HCT116 (cell line): ENCODE measurements around the gene STIM1. TPM values are rescaled to one million over a fixed set of nuclear protein-coding genes. Genes with fewer than 3 reads are reported as not detected.

Experiments
- ATAC-seq: fragments of 200-7000 bp; cut with Tn5 transposase; 2 replicates; pipeline ENCODE4 v1.9.1; 2020; ENCODE audit warnings: mild to moderate bottlenecking, moderate library complexity
- BruUV-seq: library from RNA; stranded (reverse); fragments of 400-500 nt; replicated peaks from 2 replicates; lab custom pipeline; 2021; lab: Mats Ljungman, UMichigan
- CTCF ChIA-PET: fragments of 300-600 bp; sonication (Branson Sonifier 250); formaldehyde crosslinking; loops from one replicate; lab custom pipeline; 2021; ENCODE audit warnings: antibody characterized with exemption; lab: Charles Lee
- POLR2A ChIA-PET: fragments of 300-600, 350-600 bp; sonication (Branson Sonifier 250); formaldehyde crosslinking; loops from one replicate; lab custom pipeline; 2021; ENCODE audit warnings: antibody characterized with exemption; lab: Charles Lee
- RAD21 ChIA-PET, 2 experiments: fragments of 300-600 bp; sonication (Branson Sonifier 250); formaldehyde crosslinking; loops; one replicate each; lab custom pipeline; 2023; ENCODE audit warnings: low total read pairs in 2 of 2; ENCODE audit not compliant: uncharacterized antibody in 2 of 2, unreplicated experiment in 2 of 2, low non-redundant PET in 1 of 2; lab: Charles Lee
- DNase-seq: peaks from one replicate; pipeline ENCODE4 v3.0.0-alpha.2; 2010; ENCODE audit warnings: low read depth, low spot score
- H2AFZ ChIP-seq: fragments of 200-600 bp; shearing (Covaris generic), sonication (generic); 2 replicates; pipeline ENCODE4 v1.6.1; 2017; ENCODE audit warnings: low read depth, mixed run types, mixed read lengths, antibody characterized with exemption, low read length; ENCODE audit not compliant: poor library complexity, severe bottlenecking
- H3K27ac ChIP-seq: 2 replicates; pipeline ENCODE4 v1.5.1; 2012; ENCODE audit warnings: low read depth, low read length
- H3K27me3 ChIP-seq: fragments of 200-600 bp; sonication (generic); 2 replicates; pipeline ENCODE4 v1.6.1; 2016; ENCODE audit warnings: mixed run types, low read length, mixed read lengths; ENCODE audit not compliant: insufficient read depth
- H3K36me3 ChIP-seq, 2 experiments: fragments of 200-500 bp in 1 of 2; fragments of 200-600 bp in 1 of 2; sonication (Bioruptor generic) in 1 of 2; sonication (generic) in 1 of 2; 2 replicates each; pipeline versions ENCODE4 v1.5.1 to v1.6.1; 2014 to 2016; ENCODE audit warnings: low read length in 2 of 2, inconsistent platforms in 1 of 2, mixed read lengths in 1 of 2, mixed run types in 1 of 2; ENCODE audit not compliant: insufficient read depth in 2 of 2, control insufficient read depth in 1 of 2
- H3K4me1 ChIP-seq, 2 experiments: fragments of 200-600 bp in 1 of 2; sonication (generic) in 1 of 2; 2 replicates each; pipeline versions ENCODE4 v1.5.1 to v1.6.1; 2012 to 2017; ENCODE audit warnings: low read length in 2 of 2, inconsistent platforms in 1 of 2, mild to moderate bottlenecking in 1 of 2, mixed read lengths in 1 of 2, mixed run types in 1 of 2, moderate library complexity in 1 of 2; ENCODE audit not compliant: insufficient read depth in 2 of 2, control insufficient read depth in 1 of 2
- H3K4me2 ChIP-seq: fragments of 200-600 bp; sonication (generic); 2 replicates; pipeline ENCODE4 v1.6.1; 2017; ENCODE audit warnings: mixed run types, low read length, mixed read lengths
- H3K4me3 ChIP-seq, 2 experiments: fragments of 200-600 bp in 1 of 2; sonication (generic) in 1 of 2; replicated peaks in 1 of 2; 2 replicates each; pipeline ENCODE4 v1.5.1; 2011 to 2016; ENCODE audit warnings: low read length in 2 of 2, control low read depth in 1 of 2, low read depth in 1 of 2, mild to moderate bottlenecking in 1 of 2, mixed read lengths in 1 of 2, mixed run types in 1 of 2
- H3K79me2 ChIP-seq: fragments of 200-600 bp; sonication (generic); 2 replicates; pipeline ENCODE4 v1.6.1; 2017; ENCODE audit warnings: mild to moderate bottlenecking, mixed run types, low read length, moderate library complexity, mixed read lengths; ENCODE audit not compliant: insufficient read depth
- H3K9ac ChIP-seq: fragments of 200-600 bp; sonication (generic); 2 replicates; pipeline ENCODE4 v1.6.1; 2016; ENCODE audit warnings: low read length, mixed read lengths
- H3K9me2 ChIP-seq: fragments of 200-600 bp; sonication (generic), shearing (Covaris generic); 2 replicates; pipeline ENCODE4 v1.6.1; 2017; ENCODE audit warnings: mixed run types, mild to moderate bottlenecking, moderate library complexity; ENCODE audit not compliant: insufficient read depth
- H3K9me3 ChIP-seq, 2 experiments: fragments of 200-500 bp in 1 of 2; fragments of 200-600 bp in 1 of 2; sonication (Bioruptor generic) in 1 of 2; sonication (generic) in 1 of 2; 2 replicates each; pipeline ENCODE4 v1.6.1; 2014 to 2017; ENCODE audit warnings: low read length in 2 of 2, mixed read lengths in 2 of 2, inconsistent platforms in 1 of 2, low read depth in 1 of 2, mild to moderate bottlenecking in 1 of 2, mixed run types in 1 of 2, moderate library complexity in 1 of 2; ENCODE audit not compliant: control insufficient read depth in 1 of 2, insufficient read depth in 1 of 2
- H4K20me1 ChIP-seq: fragments of 200-600 bp; sonication (generic), shearing (Covaris generic); 2 replicates; pipeline ENCODE4 v1.6.1; 2017; ENCODE audit warnings: mixed run types, mild to moderate bottlenecking, moderate library complexity; ENCODE audit not compliant: insufficient read depth
- ELF1 ChIP-seq: IDR thresholded peaks from 2 replicates; pipeline ENCODE4 v1.6.1; 2012; ENCODE audit warnings: low read depth, borderline replicate concordance
- EZH2phosphoT487 ChIP-seq: fragments of 200-600 bp; IDR thresholded peaks from 2 replicates; pipeline ENCODE4 v1.6.1; 2018; ENCODE audit warnings: antibody characterized with exemption, borderline replicate concordance
- SP1 ChIP-seq: IDR thresholded peaks from 2 replicates; pipeline ENCODE4 v1.6.1; 2012; ENCODE audit warnings: low read depth
- intact Hi-C: fragments of 100-400 bp; cut with micrococcal nuclease; formaldehyde crosslinking; loops from 2 replicates; pipeline ENCODE4 v1.10.0; 2022
- total RNA-seq: library from RNA; stranded (reverse); gene quantifications from one replicate; pipeline ENCODE4 v1.2.1, GENCODE V29; 2021; ENCODE audit not compliant: unreplicated experiment
- TF ChIP-seq, protein P1 (sequence below): IDR thresholded peaks from 2 replicates; pipeline ENCODE4 v1.6.1; 2012; ENCODE audit warnings: low read depth
- TF ChIP-seq, protein P2 (sequence below), 3 experiments: fragments of 200-600 bp in 1 of 3; sonication (generic) in 1 of 3; IDR thresholded peaks in 2 of 3; conservative IDR thresholded peaks in 1 of 3; 2 replicates each; pipeline ENCODE4 v1.5.1; 2012 to 2017; ENCODE audit warnings: low read depth in 2 of 3, low read length in 2 of 3, antibody characterized with exemption in 1 of 3, borderline replicate concordance in 1 of 3, control low read depth in 1 of 3, mild to moderate bottlenecking in 1 of 3, mixed read lengths in 1 of 3, mixed run types in 1 of 3, moderate library complexity in 1 of 3; ENCODE audit not compliant: insufficient read depth in 1 of 3

The STIM1 gene
- total RNA-seq, 1 experiment from 2014 or later, result 22.3 TPM

GRCh38 chr11:3922056-3922455 lies 66.6 kb downstream of the STIM1 start:
- H3K27me3 ChIP-seq, result no peaks in the 10 kb centered on the region
- ChIA-PET POLR2A (no interaction called here), CTCF (no interaction called here), RAD21 (no interaction called here)
- H3K27ac ChIP-seq, result no peak overlapping the region
- no peaks in the 10 kb centered on the region for H3K36me3 ChIP-seq
- no peak for DNase-seq
- H3K9ac ChIP-seq, result no peak overlapping the region
- no peaks in the 10 kb centered on the region for H3K79me2 ChIP-seq
- no peaks in the 10 kb centered on the region for H3K9me2 ChIP-seq
- H2AFZ ChIP-seq, result no peak overlapping the region
- no peak overlapping the region for H3K4me2 ChIP-seq
- H3K4me3 ChIP-seq, result no peak overlapping the region
- intact Hi-C loops, result no loop called here
- no peak for ATAC-seq
- H3K9me3 ChIP-seq, result no peaks in the 10 kb centered on the region
- no peaks in the 10 kb centered on the region for H4K20me1 ChIP-seq
- TF ChIP-seq, protein P1, sequence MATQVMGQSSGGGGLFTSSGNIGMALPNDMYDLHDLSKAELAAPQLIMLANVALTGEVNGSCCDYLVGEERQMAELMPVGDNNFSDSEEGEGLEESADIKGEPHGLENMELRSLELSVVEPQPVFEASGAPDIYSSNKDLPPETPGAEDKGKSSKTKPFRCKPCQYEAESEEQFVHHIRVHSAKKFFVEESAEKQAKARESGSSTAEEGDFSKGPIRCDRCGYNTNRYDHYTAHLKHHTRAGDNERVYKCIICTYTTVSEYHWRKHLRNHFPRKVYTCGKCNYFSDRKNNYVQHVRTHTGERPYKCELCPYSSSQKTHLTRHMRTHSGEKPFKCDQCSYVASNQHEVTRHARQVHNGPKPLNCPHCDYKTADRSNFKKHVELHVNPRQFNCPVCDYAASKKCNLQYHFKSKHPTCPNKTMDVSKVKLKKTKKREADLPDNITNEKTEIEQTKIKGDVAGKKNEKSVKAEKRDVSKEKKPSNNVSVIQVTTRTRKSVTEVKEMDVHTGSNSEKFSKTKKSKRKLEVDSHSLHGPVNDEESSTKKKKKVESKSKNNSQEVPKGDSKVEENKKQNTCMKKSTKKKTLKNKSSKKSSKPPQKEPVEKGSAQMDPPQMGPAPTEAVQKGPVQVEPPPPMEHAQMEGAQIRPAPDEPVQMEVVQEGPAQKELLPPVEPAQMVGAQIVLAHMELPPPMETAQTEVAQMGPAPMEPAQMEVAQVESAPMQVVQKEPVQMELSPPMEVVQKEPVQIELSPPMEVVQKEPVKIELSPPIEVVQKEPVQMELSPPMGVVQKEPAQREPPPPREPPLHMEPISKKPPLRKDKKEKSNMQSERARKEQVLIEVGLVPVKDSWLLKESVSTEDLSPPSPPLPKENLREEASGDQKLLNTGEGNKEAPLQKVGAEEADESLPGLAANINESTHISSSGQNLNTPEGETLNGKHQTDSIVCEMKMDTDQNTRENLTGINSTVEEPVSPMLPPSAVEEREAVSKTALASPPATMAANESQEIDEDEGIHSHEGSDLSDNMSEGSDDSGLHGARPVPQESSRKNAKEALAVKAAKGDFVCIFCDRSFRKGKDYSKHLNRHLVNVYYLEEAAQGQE, result no peak
- TF ChIP-seq, all 23 proteins: peak for 0
- BruUV-seq, result no TSS peak
- H3K4me1 ChIP-seq, result peaks cover 8 to 14% of the 10 kb centered on the region in 2 experiments

DNA sequence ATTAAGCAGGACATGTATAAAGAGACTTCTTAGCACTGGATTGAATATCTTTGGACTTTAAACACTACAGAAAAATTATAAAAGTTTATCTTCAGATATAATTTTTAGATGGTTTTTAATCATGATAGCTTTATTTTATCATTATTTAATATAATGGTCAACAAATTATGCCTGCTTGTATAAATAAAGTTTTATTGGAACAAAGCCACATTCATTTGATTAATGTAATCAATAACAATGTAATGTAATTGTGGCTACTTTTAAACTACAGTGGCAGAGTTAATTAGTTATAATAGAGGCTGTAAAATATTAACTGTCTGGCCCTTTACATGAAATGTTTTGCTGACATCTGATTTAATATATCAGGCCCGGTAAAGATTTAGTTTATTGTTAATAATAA lies 70.0 kb downstream of the STIM1 start:
- DNase-seq (no peak), ATAC-seq (no peak)
- no peak overlapping the region for H3K27ac ChIP-seq
- no peak overlapping the region for H3K4me3 ChIP-seq
- H3K9me2 ChIP-seq, result no peaks in the 10 kb centered on the region
- H3K9ac ChIP-seq, result no peak overlapping the region
- H4K20me1 ChIP-seq, result no peaks in the 10 kb centered on the region
- H3K4me1 ChIP-seq, result no peaks in the 10 kb centered on the region
- intact Hi-C loops, result no loop called here
- H3K9me3 ChIP-seq, result no peaks in the 10 kb centered on the region
- no TSS peak for BruUV-seq
- no peaks in the 10 kb centered on the region for H3K27me3 ChIP-seq
- H3K4me2 ChIP-seq, result no peak overlapping the region
- no peaks in the 10 kb centered on the region for H3K79me2 ChIP-seq
- RAD21 ChIA-PET, result no interaction called here
- H2AFZ ChIP-seq, result no peak overlapping the region
- TF ChIP-seq ELF1 (no peak), SP1 (no peak), EZH2phosphoT487 (no peak)
- TF ChIP-seq, protein P2, sequence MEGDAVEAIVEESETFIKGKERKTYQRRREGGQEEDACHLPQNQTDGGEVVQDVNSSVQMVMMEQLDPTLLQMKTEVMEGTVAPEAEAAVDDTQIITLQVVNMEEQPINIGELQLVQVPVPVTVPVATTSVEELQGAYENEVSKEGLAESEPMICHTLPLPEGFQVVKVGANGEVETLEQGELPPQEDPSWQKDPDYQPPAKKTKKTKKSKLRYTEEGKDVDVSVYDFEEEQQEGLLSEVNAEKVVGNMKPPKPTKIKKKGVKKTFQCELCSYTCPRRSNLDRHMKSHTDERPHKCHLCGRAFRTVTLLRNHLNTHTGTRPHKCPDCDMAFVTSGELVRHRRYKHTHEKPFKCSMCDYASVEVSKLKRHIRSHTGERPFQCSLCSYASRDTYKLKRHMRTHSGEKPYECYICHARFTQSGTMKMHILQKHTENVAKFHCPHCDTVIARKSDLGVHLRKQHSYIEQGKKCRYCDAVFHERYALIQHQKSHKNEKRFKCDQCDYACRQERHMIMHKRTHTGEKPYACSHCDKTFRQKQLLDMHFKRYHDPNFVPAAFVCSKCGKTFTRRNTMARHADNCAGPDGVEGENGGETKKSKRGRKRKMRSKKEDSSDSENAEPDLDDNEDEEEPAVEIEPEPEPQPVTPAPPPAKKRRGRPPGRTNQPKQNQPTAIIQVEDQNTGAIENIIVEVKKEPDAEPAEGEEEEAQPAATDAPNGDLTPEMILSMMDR (IDR thresholded peaks at IDR 0.05 in 2 of 3, conservative IDR thresholded peaks at IDR 0.05 in 1 of 3; ENCODE audit: borderline replicate concordance in 1 of 3, insufficient read depth in 1 of 3, low read depth in 2 of 3, low read length in 2 of 3), result no peak
- no peaks in the 10 kb centered on the region for H3K36me3 ChIP-seq
- POLR2A ChIA-PET, result no interaction called here
- CTCF ChIA-PET, result no interaction called here
